GM12878 (cell line): ENCODE results near the gene HSPB6. TPM values are rescaled to one million over a fixed set of nuclear protein-coding genes. Genes with fewer than 3 reads are reported as not detected.

Source experiments
- ATAC-seq: fragments of 200-7000 bp; cut with Tn5 transposase; 3 replicates; pipeline ENCODE4 v1.9.1; 2020; ENCODE audit warnings: mild to moderate bottlenecking, moderate library complexity
- BruUV-seq: library from RNA; stranded (reverse); fragments of 400-500 nt; replicated peaks from 2 replicates; lab custom pipeline; 2021; lab: Mats Ljungman, UMichigan
- CTCF ChIA-PET: fragments of 300-600 bp; sonication (Branson Sonifier 250); formaldehyde crosslinking; extraction: SDS; loops from one replicate; lab custom pipeline; 2021; ENCODE audit warnings: inconsistent platforms; lab: Yijun Ruan, JAX
- POLR2A ChIA-PET: fragments of 350-600 bp; formaldehyde crosslinking; extraction: SDS; loops from one replicate; lab custom pipeline; 2021; ENCODE audit warnings: inconsistent platforms; lab: Charles Lee
- RAD21 ChIA-PET: fragments of 300-600 bp; sonication (Branson Sonifier 250); formaldehyde crosslinking; loops from one replicate; lab custom pipeline; 2023; ENCODE audit warnings: antibody characterized with exemption; ENCODE audit not compliant: unreplicated experiment; lab: Charles Lee
- SMC1A ChIA-PET: fragments of 300-600 bp; sonication (Branson Sonifier 250); formaldehyde crosslinking; loops from one replicate; lab custom pipeline; 2023; ENCODE audit not compliant: unreplicated experiment, uncharacterized antibody; lab: Charles Lee
- DNase-seq: peaks from one replicate; pipeline ENCODE4 v3.0.0-alpha.2; 2011; ENCODE audit warnings: low read depth, low spot score
- FAIRE-seq: peaks from 3 replicates; lab custom pipeline; 2011; peaks lifted over from hg19 to GRCh38; lab: Jason Lieb, UNC
- H2AFZ ChIP-seq: 2 replicates; pipeline ENCODE4 v1.6.0; 2011; ENCODE audit warnings: low read depth, low read length, control low read depth; ENCODE audit not compliant: control insufficient read depth
- H3K27ac ChIP-seq: 2 replicates; pipeline ENCODE4 v1.5.1; 2011; ENCODE audit warnings: control low read depth; ENCODE audit not compliant: control insufficient read depth, insufficient read depth
- H3K27me3 ChIP-seq, 2 experiments: replicated peaks in 1 of 2; 2 replicates each; pipeline versions ENCODE4 v1.6.0 to v1.6.1; 2011; ENCODE audit warnings: low read length in 1 of 2; ENCODE audit not compliant: control insufficient read depth in 2 of 2, insufficient read depth in 2 of 2
- H3K36me3 ChIP-seq, 2 experiments: 2 replicates each; pipeline ENCODE4 v1.5.1; 2011; ENCODE audit warnings: low read length in 1 of 2; ENCODE audit not compliant: control insufficient read depth in 2 of 2, insufficient read depth in 2 of 2
- H3K4me1 ChIP-seq: 2 replicates; pipeline ENCODE4 v1.6.1; 2011; ENCODE audit warnings: mild to moderate bottlenecking, low read length, moderate library complexity, mixed read lengths; ENCODE audit not compliant: control insufficient read depth, insufficient read depth
- H3K4me2 ChIP-seq: 2 replicates; pipeline ENCODE4 v1.6.0; 2011; ENCODE audit warnings: control low read depth; ENCODE audit not compliant: control insufficient read depth, insufficient read depth
- H3K4me3 ChIP-seq: fragments of 200-600 bp; sonication (generic); 2 replicates; pipeline ENCODE4 v1.5.1; 2016
- H3K79me2 ChIP-seq: 2 replicates; pipeline ENCODE4 v1.6.0; 2011; ENCODE audit warnings: low read length; ENCODE audit not compliant: control insufficient read depth, insufficient read depth
- H3K9ac ChIP-seq: 2 replicates; pipeline ENCODE4 v1.8.0; 2011; ENCODE audit warnings: low read length, control low read depth, mixed read lengths; ENCODE audit not compliant: control insufficient read depth, insufficient read depth
- H3K9me3 ChIP-seq: replicated peaks from 3 replicates; pipeline ENCODE4 v1.5.1; 2011; ENCODE audit warnings: mild to moderate bottlenecking, low read length; ENCODE audit not compliant: control insufficient read depth, insufficient read depth
- H4K20me1 ChIP-seq: 2 replicates; pipeline ENCODE4 v1.6.0; 2011; ENCODE audit not compliant: control insufficient read depth, insufficient read depth
- ATF7 ChIP-seq: fragments of 450-650 bp; IDR thresholded peaks from 2 replicates; pipeline ENCODE4 v1.6.1; 2016; ENCODE audit warnings: low read depth, mild to moderate bottlenecking
- HDAC2 ChIP-seq: fragments of 200-600 bp; sonication (generic); IDR thresholded peaks from 2 replicates; pipeline ENCODE4 v1.6.1; 2017
- HDGF ChIP-seq: fragments of 450-650 bp; IDR thresholded peaks from 2 replicates; pipeline ENCODE4 v1.6.1; 2016; ENCODE audit warnings: antibody characterized with exemption
- MYC ChIP-seq: IDR thresholded peaks from 2 replicates; pipeline ENCODE4 v1.6.1; 2011; ENCODE audit warnings: mild to moderate bottlenecking, low read length, moderate library complexity, inconsistent platforms; ENCODE audit not compliant: insufficient read depth, insufficient replicate concordance, insufficient read length, severe bottlenecking
- ZNF207 ChIP-seq: fragments of 450-650 bp; IDR thresholded peaks from 2 replicates; pipeline ENCODE4 v1.6.1; 2014; ENCODE audit warnings: antibody characterized with exemption, mild to moderate bottlenecking, borderline replicate concordance
- ZNF622 ChIP-seq: fragments of 450-650 bp; IDR thresholded peaks from 2 replicates; pipeline ENCODE4 v1.6.1; 2017; ENCODE audit warnings: mild to moderate bottlenecking, inconsistent platforms
- WGBS: methylation state at CpG from one replicate; pipeline ENCODE4 v1.1.6; 2016; ENCODE audit warnings: low lambda C conversion rate; ENCODE audit not compliant: insufficient replicate concordance, insufficient coverage; ENCODE audit errors: missing lambda C conversion rate; 5-methylcytosine and 5-hydroxymethylcytosine counted together
- in situ Hi-C: fragments of 300-500 bp; cut with MboI; formaldehyde crosslinking; loops from 9 replicates; pipeline ENCODE4 v1.14.3; 2018; ENCODE audit warnings: mixed read lengths
- intact Hi-C: fragments of 100-400 bp; cut with micrococcal nuclease; formaldehyde crosslinking; loops from one replicate; pipeline ENCODE4 v1.14.2; 2022; ENCODE audit not compliant: unreplicated experiment
- polyA plus RNA-seq, 11 experiments: library from polyadenylated mRNA; depleted of rRNA in 4 of 11; unstranded in 6 of 11; stranded (reverse) in 5 of 11; fragments of >200 nt; fragmentation: Nextera tagmentation in 4 of 11; fragmentation: Illumina TruSeq in 1 of 11; extraction: Ambion mirVana in 4 of 11; extraction: Trizol in 1 of 11; gene quantifications; 1 replicate in 1 of 11; 2 replicates in 10 of 11; pipeline versions ENCODE4 v1.2.1 to v1.2.3, GENCODE V29; 2011 to 2016; ENCODE audit warnings: inconsistent platforms in 2 of 11, missing spikeins in 2 of 11, low read depth in 1 of 11
- total RNA-seq, 4 experiments: library from RNA; depleted of rRNA in 3 of 4; stranded (reverse); fragments of >200 nt in 3 of 4; fragmentation: Illumina TruSeq in 1 of 4; extraction: Trizol in 1 of 4; gene quantifications; 2 replicates each; pipeline versions ENCODE4 v1.2.1 to v1.2.3, GENCODE V29; 2013 to 2021
- TF ChIP-seq, protein P1 (sequence below): fragments of 450-650 bp; IDR thresholded peaks from 2 replicates; pipeline ENCODE4 v1.6.1; 2016; ENCODE audit warnings: mild to moderate bottlenecking, moderate library complexity, borderline replicate concordance
- TF ChIP-seq, protein P2 (sequence below): fragments of 450-650 bp; formaldehyde crosslinking; IDR thresholded peaks from 2 replicates; pipeline ENCODE4 v1.5.0; 2022; ENCODE audit warnings: mild to moderate bottlenecking, missing genetic modification characterization

Gene HSPB6
- total and polyA plus RNA-seq, 10 of the 15 experiments (the other 5 are each of a cell fraction or from before 2014, with no cell fraction given): 0.09 to 1.6 (median 0.36) TPM; not detected in 4

DNA sequence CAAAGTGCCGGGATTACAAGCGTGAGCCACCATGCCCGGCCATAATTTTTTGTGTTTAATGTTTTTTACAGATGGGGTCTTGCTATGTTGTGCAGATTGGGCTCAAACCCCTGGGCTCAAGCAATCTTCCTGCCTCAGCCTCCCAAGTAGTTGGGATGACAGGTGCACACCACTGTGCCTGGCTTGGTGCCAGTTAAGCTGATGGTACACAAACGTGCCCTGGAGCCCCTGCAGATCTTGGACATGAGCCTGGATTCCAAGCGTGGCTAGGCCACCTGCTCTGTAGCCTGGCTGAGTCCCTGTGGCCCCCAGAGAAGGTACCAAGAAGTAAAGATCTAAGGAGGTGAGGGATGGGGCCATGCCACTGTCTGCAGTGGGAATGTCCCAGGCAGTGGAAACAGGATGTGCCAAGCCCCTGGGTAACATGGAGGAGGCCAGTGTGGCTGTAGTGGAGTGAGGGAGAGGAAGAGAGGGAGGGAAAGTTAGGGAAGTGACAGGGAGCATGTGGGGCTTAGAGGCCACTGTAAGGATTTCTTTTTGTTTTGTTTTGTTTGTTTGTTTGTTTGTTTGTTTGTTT, 48.8 kb upstream of the HSPB6 start:
- CTCF ChIA-PET: no interaction called here
- no peak for ATAC-seq

More for the DNA sequence above, 48.8 kb upstream of the HSPB6 start:
- ChIA-PET POLR2A (no interaction called here), SMC1A (no interaction called here), RAD21 (no interaction called here)
- intact Hi-C loops: no loop called here
- no peaks in the 10 kb centered on the region for H3K9me3 ChIP-seq
- no peak overlapping the region for H3K9ac ChIP-seq
- in situ Hi-C loops: no loop called here
- H3K4me1 ChIP-seq: no peaks in the 10 kb centered on the region
- H3K79me2 ChIP-seq: no peaks in the 10 kb centered on the region
- FAIRE-seq: no peak
- no peak for DNase-seq
- no peak overlapping the region for H3K4me2 ChIP-seq
- H3K4me3 ChIP-seq: no peak overlapping the region
- H3K27me3 ChIP-seq: no peaks in the 10 kb centered on the region; a peak in 1 of 4 replicates
- no peak overlapping the region for H2AFZ ChIP-seq
- BruUV-seq: no TSS peak
- no peak for TF ChIP-seq ZNF622
- TF ChIP-seq HDAC2: no peak
- TF ChIP-seq, protein P1, sequence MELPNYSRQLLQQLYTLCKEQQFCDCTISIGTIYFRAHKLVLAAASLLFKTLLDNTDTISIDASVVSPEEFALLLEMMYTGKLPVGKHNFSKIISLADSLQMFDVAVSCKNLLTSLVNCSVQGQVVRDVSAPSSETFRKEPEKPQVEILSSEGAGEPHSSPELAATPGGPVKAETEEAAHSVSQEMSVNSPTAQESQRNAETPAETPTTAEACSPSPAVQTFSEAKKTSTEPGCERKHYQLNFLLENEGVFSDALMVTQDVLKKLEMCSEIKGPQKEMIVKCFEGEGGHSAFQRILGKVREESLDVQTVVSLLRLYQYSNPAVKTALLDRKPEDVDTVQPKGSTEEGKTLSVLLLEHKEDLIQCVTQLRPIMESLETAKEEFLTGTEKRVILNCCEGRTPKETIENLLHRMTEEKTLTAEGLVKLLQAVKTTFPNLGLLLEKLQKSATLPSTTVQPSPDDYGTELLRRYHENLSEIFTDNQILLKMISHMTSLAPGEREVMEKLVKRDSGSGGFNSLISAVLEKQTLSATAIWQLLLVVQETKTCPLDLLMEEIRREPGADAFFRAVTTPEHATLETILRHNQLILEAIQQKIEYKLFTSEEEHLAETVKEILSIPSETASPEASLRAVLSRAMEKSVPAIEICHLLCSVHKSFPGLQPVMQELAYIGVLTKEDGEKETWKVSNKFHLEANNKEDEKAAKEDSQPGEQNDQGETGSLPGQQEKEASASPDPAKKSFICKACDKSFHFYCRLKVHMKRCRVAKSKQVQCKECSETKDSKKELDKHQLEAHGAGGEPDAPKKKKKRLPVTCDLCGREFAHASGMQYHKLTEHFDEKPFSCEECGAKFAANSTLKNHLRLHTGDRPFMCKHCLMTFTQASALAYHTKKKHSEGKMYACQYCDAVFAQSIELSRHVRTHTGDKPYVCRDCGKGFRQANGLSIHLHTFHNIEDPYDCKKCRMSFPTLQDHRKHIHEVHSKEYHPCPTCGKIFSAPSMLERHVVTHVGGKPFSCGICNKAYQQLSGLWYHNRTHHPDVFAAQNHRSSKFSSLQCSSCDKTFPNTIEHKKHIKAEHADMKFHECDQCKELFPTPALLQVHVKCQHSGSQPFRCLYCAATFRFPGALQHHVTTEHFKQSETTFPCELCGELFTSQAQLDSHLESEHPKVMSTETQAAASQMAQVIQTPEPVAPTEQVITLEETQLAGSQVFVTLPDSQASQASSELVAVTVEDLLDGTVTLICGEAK: no peak
- TF ChIP-seq, protein P2, sequence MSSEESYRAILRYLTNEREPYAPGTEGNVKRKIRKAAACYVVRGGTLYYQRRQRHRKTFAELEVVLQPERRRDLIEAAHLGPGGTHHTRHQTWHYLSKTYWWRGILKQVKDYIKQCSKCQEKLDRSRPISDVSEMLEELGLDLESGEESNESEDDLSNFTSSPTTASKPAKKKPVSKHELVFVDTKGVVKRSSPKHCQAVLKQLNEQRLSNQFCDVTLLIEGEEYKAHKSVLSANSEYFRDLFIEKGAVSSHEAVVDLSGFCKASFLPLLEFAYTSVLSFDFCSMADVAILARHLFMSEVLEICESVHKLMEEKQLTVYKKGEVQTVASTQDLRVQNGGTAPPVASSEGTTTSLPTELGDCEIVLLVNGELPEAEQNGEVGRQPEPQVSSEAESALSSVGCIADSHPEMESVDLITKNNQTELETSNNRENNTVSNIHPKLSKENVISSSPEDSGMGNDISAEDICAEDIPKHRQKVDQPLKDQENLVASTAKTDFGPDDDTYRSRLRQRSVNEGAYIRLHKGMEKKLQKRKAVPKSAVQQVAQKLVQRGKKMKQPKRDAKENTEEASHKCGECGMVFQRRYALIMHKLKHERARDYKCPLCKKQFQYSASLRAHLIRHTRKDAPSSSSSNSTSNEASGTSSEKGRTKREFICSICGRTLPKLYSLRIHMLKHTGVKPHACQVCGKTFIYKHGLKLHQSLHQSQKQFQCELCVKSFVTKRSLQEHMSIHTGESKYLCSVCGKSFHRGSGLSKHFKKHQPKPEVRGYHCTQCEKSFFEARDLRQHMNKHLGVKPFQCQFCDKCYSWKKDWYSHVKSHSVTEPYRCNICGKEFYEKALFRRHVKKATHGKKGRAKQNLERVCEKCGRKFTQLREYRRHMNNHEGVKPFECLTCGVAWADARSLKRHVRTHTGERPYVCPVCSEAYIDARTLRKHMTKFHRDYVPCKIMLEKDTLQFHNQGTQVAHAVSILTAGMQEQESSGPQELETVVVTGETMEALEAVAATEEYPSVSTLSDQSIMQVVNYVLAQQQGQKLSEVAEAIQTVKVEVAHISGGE (CRISPR knock-in tag): no peak
- TF ChIP-seq HDGF: no peak
- TF ChIP-seq ATF7: no peak
- TF ChIP-seq ZNF207: no peak
- TF ChIP-seq MYC: no peak
- no peak overlapping the region for H3K27ac ChIP-seq
- H3K36me3 ChIP-seq: no peaks in the 10 kb centered on the region
- WGBS: 45% methylated on average over 5 of the region's 5 CpGs
- no peaks in the 10 kb centered on the region for H4K20me1 ChIP-seq
